Sigmoid colon (tissue), 7 donors: ENCODE data around the gene STIP1. TPM values are rescaled to one million over a fixed set of nuclear protein-coding genes. Genes with fewer than 3 reads are reported as not detected.

Source experiments
- DNase-seq: peaks from one replicate; pipeline ENCODE4 v3.0.0-alpha.2; 2019
- H3K27ac ChIP-seq, 4 donors: fragments of 200-600 bp; sonication (generic); one replicate each; pipeline ENCODE4 v1.5.1; 2016 to 2019; ENCODE audit warnings: mild to moderate bottlenecking in 1 of 4
- H3K27me3 ChIP-seq, 3 donors: fragments of 200-600 bp; sonication (generic); one replicate each; pipeline ENCODE4 v1.5.1; 2019; ENCODE audit warnings: mild to moderate bottlenecking in 1 of 3
- H3K36me3 ChIP-seq, 4 donors: fragments of 200-600 bp; sonication (generic); one replicate each; pipeline ENCODE4 v1.5.1; 2016 to 2019
- H3K4me1 ChIP-seq, 4 donors: fragments of 200-600 bp; sonication (generic); one replicate each; pipeline ENCODE4 v1.5.1; 2017 to 2019
- H3K4me3 ChIP-seq, 4 donors: fragments of 200-600 bp; sonication (generic); one replicate each; pipeline ENCODE4 v1.5.1; 2017 to 2019; ENCODE audit warnings: mild to moderate bottlenecking in 2 of 4, moderate library complexity in 1 of 4
- H3K9me3 ChIP-seq, 4 donors: fragments of 200-600 bp in 3 of 4; sonication (generic) in 3 of 4; one replicate each; pipeline versions ENCODE4 v1.5.1 to v1.6.1; 2013 to 2019
- CTCF ChIP-seq, 4 experiments: fragments of 450-650 bp in 3 of 4; fragments of 200-600 bp in 1 of 4; IDR thresholded peaks; one replicate each; pipeline ENCODE4 v1.5.1; 2016 to 2019; ENCODE audit warnings: antibody characterized with exemption in 4 of 4, mild to moderate bottlenecking in 3 of 4, moderate library complexity in 2 of 4
- EP300 ChIP-seq, 4 donors: sonication (generic); formaldehyde crosslinking; IDR thresholded peaks; one replicate each; pipeline ENCODE4 v1.6.1; 2017; ENCODE audit warnings: antibody characterized with exemption in 4 of 4
- POLR2A ChIP-seq, 2 donors: fragments of 450-650 bp; IDR thresholded peaks; one replicate each; pipeline ENCODE4 v1.6.1; 2016; ENCODE audit warnings: antibody characterized with exemption in 2 of 2, mild to moderate bottlenecking in 2 of 2, moderate library complexity in 2 of 2
- POLR2AphosphoS5 ChIP-seq, 4 donors: sonication (generic); formaldehyde crosslinking; IDR thresholded peaks; one replicate each; pipeline ENCODE4 v1.6.1; 2017; ENCODE audit warnings: antibody characterized with exemption in 4 of 4
- WGBS, 2 donors: extraction: QIAGEN DNeasy Blood & Tissue Kit; methylation state at CpG; one replicate each; pipeline ENCODE4 v1.1.7; 2013; 5-methylcytosine and 5-hydroxymethylcytosine counted together
- intact Hi-C: fragments of 100-400 bp; cut with DNase I; formaldehyde crosslinking; loops from one replicate; pipeline ENCODE4 v1.15.1; 2023
- polyA plus RNA-seq, 3 donors: library from polyadenylated mRNA; stranded (reverse); fragments of 200-250 nt; gene quantifications; one replicate each; pipeline ENCODE4 v1.2.3, GENCODE V29; 2013
- total RNA-seq, 4 donors: library from RNA; depleted of rRNA; stranded (reverse); fragments of >200 nt; gene quantifications; one replicate each; pipeline ENCODE4 v1.1.0, GENCODE V29; 2016
- donor health status: healthy with polysubstance abuse.
- donor health status: Bipolar disorder and iron deficiency.
- donor health status: healthy.

STIP1 gene
- total and polyA plus RNA-seq, 7 donors, result 38.4 to 90.3 (median 74.9) TPM

- intact Hi-C loops, result loop anchor here (5.0 kb wide), 1 partner anchor 42 kb away; the partner anchor contains the start of genes NUDT22 and TRPT1
- peak; percentile 96 for DNase-seq
- H3K9me3 ChIP-seq, result no peaks in the 10 kb centered on the region
- peak overlapping the region; percentile 58 to 66 (median 59) for H3K4me3 ChIP-seq
- peak overlapping the region; percentile 92 to 97 (median 94) for H3K27ac ChIP-seq
- no peaks in the 10 kb centered on the region for H3K27me3 ChIP-seq
- peaks cover 0 to 67% (median 48%) of the 10 kb centered on the region in 4 donors for H3K4me1 ChIP-seq
- WGBS, 2 donors, result 0% methylated on average over 52 of the region's 52 CpGs
- H3K36me3 ChIP-seq, result no peaks in the 10 kb centered on the region
- no peak for TF ChIP-seq EP300 (IDR thresholded peaks at IDR 0.05)
- peak; percentile 96 to 99 for TF ChIP-seq POLR2A (IDR thresholded peaks at IDR 0.05)
- TF ChIP-seq POLR2AphosphoS5 (IDR thresholded peaks at IDR 0.05), result peak; percentile 97 to 99 (median 99)
- TF ChIP-seq CTCF (IDR thresholded peaks at IDR 0.05), result peak; percentile 42 to 56 (median 50)
Observed at GRCh38 chr11:64185175-64185692, 737 bp upstream of the STIP1 start.

GRCh38 chr11:64186492-64187165, 658 bp downstream of the STIP1 start:
- Histone ChIP-seq H3K27me3 (no peaks in the 10 kb centered on the region), H3K4me3 (no peak overlapping the region), H3K36me3 (no peaks in the 10 kb centered on the region), H3K9me3 (no peaks in the 10 kb centered on the region), H3K27ac (no peak overlapping the region), H3K4me1 (peaks cover 0 to 55% (median 37%) of the 10 kb centered on the region in 4 donors)
- WGBS, 2 donors, result 1% methylated on average over 48 of the region's 48 CpGs
- DNase-seq, result peak; percentile 75
- intact Hi-C loops, result loop anchor here (5.0 kb wide), 1 partner anchor 41 kb away; the partner anchor contains the start of genes NUDT22 and TRPT1
- TF ChIP-seq CTCF (IDR thresholded peaks at IDR 0.05) (no peak), POLR2AphosphoS5 (IDR thresholded peaks at IDR 0.05) (no peak), EP300 (IDR thresholded peaks at IDR 0.05) (no peak), POLR2A (IDR thresholded peaks at IDR 0.05) (no peak)

GRCh38 chr11:64192434-64192833, 6.5 kb downstream of the STIP1 start:
- no peaks in the 10 kb centered on the region for H3K9me3 ChIP-seq
- intact Hi-C loops, result no loop called here
- peaks cover 41 to 51% (median 46%) of the 10 kb centered on the region in 4 donors for H3K36me3 ChIP-seq
- WGBS, 2 donors, result 92 to 93% methylated on average over 5 of the region's 5 CpGs
- H3K27me3 ChIP-seq, result no peaks in the 10 kb centered on the region
- no peak for DNase-seq
- TF ChIP-seq POLR2A (IDR thresholded peaks at IDR 0.05) (no peak), CTCF (IDR thresholded peaks at IDR 0.05) (no peak), EP300 (IDR thresholded peaks at IDR 0.05) (no peak), POLR2AphosphoS5 (IDR thresholded peaks at IDR 0.05) (no peak)
- peaks cover 0 to 22% (median 11%) of the 10 kb centered on the region in 4 donors for H3K4me1 ChIP-seq
- no peak overlapping the region for H3K4me3 ChIP-seq
- no peak overlapping the region for H3K27ac ChIP-seq

GRCh38 chr11:64196626-64197025, 10.7 kb downstream of the STIP1 start:
- TF ChIP-seq POLR2AphosphoS5 (IDR thresholded peaks at IDR 0.05) (no peak), CTCF (IDR thresholded peaks at IDR 0.05) (no peak), EP300 (IDR thresholded peaks at IDR 0.05) (no peak)
- no peaks in the 10 kb centered on the region for H3K27me3 ChIP-seq
- DNase-seq, result no peak
- peaks cover 64 to 93% (median 80%) of the 10 kb centered on the region in 4 donors for H3K36me3 ChIP-seq
- WGBS, 2 donors, result 82 to 85% methylated on average over 9 of the region's 9 CpGs
- H3K4me1 ChIP-seq, result peaks cover 0 to 1% (median 0%) of the 10 kb centered on the region in 4 donors
- no peak overlapping the region for H3K4me3 ChIP-seq
- no peak overlapping the region for H3K27ac ChIP-seq
- H3K9me3 ChIP-seq, result no peaks in the 10 kb centered on the region
- intact Hi-C loops, result no loop called here
